ENCODE data around the gene SMAGP. TPM values are rescaled to one million over a fixed set of nuclear protein-coding genes. Genes with fewer than 3 reads are reported as not detected.
A peak's percentile ranks its signal among the peaks of the same experiment; 100 is the strongest.
"Not testable (repeated sequence)": the region's sequence is repeated elsewhere in the genome, so short reads cannot be mapped to it uniquely, and the experiment has no call there.

The SMAGP gene
- total and polyA plus RNA-seq, 2 experiments from 2014 or later: 18.8 to 35.0 TPM

DNA sequence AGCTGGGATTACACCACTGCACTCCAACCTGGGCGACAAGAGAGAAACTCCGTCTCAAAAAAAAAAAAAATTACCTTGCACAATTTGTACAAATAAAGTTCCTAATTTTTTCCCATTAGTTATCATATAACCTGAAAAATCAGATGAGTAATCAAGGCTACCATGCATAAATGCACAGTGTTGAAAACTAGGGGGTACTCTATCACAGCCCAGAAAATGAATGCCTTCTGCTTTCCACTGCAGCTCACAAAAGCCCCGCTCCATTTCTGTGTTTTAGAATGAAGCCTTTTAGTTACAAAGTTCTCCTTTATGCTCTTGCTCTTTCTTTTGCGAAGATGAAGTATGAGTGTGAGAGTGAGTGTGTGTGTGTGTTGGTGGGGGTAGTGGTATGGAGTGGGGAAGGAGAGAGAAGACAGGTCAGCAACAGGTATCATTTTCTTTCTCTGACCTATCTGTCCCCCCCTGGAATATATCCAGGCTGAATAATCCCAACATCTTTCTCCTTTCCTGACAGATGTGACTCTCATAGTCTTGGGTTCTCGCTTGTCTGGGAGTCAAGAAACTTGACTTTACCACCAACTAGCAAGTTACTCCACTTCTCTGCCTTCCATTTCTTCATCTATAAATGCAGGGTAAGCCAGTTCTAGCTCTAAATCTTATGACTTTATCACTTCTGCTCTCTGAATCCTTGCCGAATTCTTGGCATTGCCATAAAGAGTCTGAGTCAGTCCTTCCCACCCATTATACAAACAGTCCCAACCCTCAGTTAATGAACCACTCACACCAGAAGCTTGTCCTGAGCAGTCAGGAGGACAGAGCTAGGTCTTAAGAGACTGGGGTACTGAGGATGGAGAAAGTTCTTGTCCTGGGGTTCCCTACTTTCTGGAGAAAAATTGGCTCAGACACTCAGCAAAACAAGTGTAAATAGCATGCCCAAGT, 37.7 kb upstream of the SMAGP start:
- no peaks in the 10 kb centered on the region for H3K9me3 ChIP-seq (ENCODE audit: low read depth)
- H3K4me2 ChIP-seq (ENCODE audit: unreplicated experiment): peak overlapping the region; percentile 54
- peaks cover 19% of the 10 kb centered on the region for H3F3A ChIP-seq (ENCODE audit: insufficient read depth)
- peaks cover 17% of the 10 kb centered on the region for H3K4me1 ChIP-seq (ENCODE audit: insufficient read depth)
- no peaks in the 10 kb centered on the region for H3K9me2 ChIP-seq (ENCODE audit: insufficient read depth)
- TF ChIP-seq EZH2 (IDR thresholded peaks at IDR 0.05; ENCODE audit: insufficient read depth, poor library complexity, severe bottlenecking) (no peak), EZH2phosphoT487 (IDR thresholded peaks at IDR 0.05; ENCODE audit: insufficient read depth, low read depth) (no peak)
- H3K4me3 ChIP-seq: peak overlapping the region; percentile 2; the same call in 1 of the 2 replicates
- no peaks in the 10 kb centered on the region for H4K20me1 ChIP-seq (ENCODE audit: insufficient read depth)
- WGBS, 2 experiments (ENCODE audit: low coverage in 1 of 2, low lambda C conversion rate in 2 of 2, missing lambda C conversion rate in 2 of 2): 61% methylated on average over 6 of the region's 6 CpGs
- H3K79me2 ChIP-seq (ENCODE audit: insufficient read depth): no peaks in the 10 kb centered on the region
- DNase-seq: peak; percentile 94
- H3K27ac ChIP-seq: peak overlapping the region; percentile 40
- 0 out of 2 replicates have a peak overlapping the region, but pooled peaks have one; percentile 2 for H2AFZ ChIP-seq
- in situ Hi-C loops (cut with MboI): no loop called here
- no peaks in the 10 kb centered on the region for H3K27me3 ChIP-seq (replicated peaks; ENCODE audit: insufficient read depth)
- H3K9ac ChIP-seq: no peak overlapping the region
- no peaks in the 10 kb centered on the region for H3K36me3 ChIP-seq (ENCODE audit: low read depth)

DNA sequence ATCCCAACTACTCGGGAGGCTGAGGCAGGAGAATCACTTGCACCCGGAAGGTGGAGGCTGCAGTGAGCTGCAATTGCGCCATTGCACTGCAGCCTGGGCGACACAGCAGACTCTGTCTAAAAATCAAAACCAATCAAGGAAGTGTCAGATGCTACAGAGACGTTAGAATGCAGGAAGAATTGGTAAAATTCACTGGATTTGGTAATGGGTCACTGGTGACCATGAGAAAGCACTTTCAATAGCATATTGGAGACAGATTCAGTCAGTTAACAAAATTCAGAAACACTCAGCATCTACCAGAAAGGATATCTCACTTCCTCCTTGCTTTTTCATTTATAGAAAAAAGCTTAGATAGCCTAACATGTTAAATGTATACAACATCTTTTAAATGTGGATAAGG, 36.3 kb upstream of the SMAGP start:
- TF ChIP-seq EZH2 (IDR thresholded peaks at IDR 0.05; ENCODE audit: insufficient read depth, poor library complexity, severe bottlenecking) (no peak), EZH2phosphoT487 (IDR thresholded peaks at IDR 0.05; ENCODE audit: insufficient read depth, low read depth) (no peak)
- H4K20me1 ChIP-seq (ENCODE audit: insufficient read depth): no peaks in the 10 kb centered on the region
- no peaks in the 10 kb centered on the region for H3K9me3 ChIP-seq (ENCODE audit: low read depth)
- H3K9ac ChIP-seq: no peak overlapping the region
- H3K4me3 ChIP-seq: no peak overlapping the region
- H2AFZ ChIP-seq: no peak overlapping the region
- H3K27ac ChIP-seq: no peak overlapping the region
- no peaks in the 10 kb centered on the region for H3K36me3 ChIP-seq (ENCODE audit: low read depth)
- DNase-seq: no peak
- in situ Hi-C loops (cut with MboI): no loop called here
- H3K4me2 ChIP-seq (ENCODE audit: unreplicated experiment): no peak overlapping the region
- H3K27me3 ChIP-seq (replicated peaks; ENCODE audit: insufficient read depth): no peaks in the 10 kb centered on the region; the same call in 1 of the 2 replicates
- no peaks in the 10 kb centered on the region for H3K9me2 ChIP-seq (ENCODE audit: insufficient read depth)
- no peaks in the 10 kb centered on the region for H3K79me2 ChIP-seq (ENCODE audit: insufficient read depth)
- 73 to 78% methylated on average over 5 of the region's 5 CpGs for WGBS, 2 experiments (ENCODE audit: low coverage in 1 of 2, low lambda C conversion rate in 2 of 2, missing lambda C conversion rate in 2 of 2)
- H3F3A ChIP-seq (ENCODE audit: insufficient read depth): peaks cover 19% of the 10 kb centered on the region
- peaks cover 17% of the 10 kb centered on the region for H3K4me1 ChIP-seq (ENCODE audit: insufficient read depth)

DNA sequence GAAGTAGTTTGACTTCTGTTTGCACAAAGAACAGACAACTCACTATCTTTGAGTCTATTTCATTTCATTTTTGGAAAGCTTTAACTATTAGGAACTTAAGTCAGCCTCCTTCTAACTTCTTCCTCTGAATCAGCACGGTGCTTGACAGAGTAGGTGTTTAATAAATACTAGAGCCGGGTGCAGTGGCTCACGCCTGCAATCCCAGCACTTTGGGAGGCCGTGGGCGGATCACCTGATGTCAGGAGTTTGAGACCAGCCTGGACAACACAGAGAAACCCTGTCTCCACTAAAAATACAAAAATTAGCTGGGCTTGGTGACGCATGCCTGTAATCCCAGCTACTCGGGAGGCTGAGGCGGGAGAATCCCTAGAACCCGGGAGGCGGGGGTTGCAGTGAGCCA, 30.6 kb upstream of the SMAGP start:
- H3K9me2 ChIP-seq (ENCODE audit: insufficient read depth); H3K9me3 ChIP-seq (ENCODE audit: low read depth); H3K4me3 ChIP-seq; H3F3A ChIP-seq (ENCODE audit: insufficient read depth); in situ Hi-C loops (cut with MboI); H2AFZ ChIP-seq; H3K4me1 ChIP-seq (ENCODE audit: insufficient read depth); H4K20me1 ChIP-seq (ENCODE audit: insufficient read depth); DNase-seq; H3K27ac ChIP-seq; H3K27me3 ChIP-seq (replicated peaks; ENCODE audit: insufficient read depth); H3K36me3 ChIP-seq (ENCODE audit: low read depth); H3K4me2 ChIP-seq (ENCODE audit: unreplicated experiment); H3K9ac ChIP-seq; H3K79me2 ChIP-seq (ENCODE audit: insufficient read depth): not testable (repeated sequence)
- 91 to 94% methylated on average over 10 of the region's 10 CpGs for WGBS, 2 experiments (ENCODE audit: low coverage in 1 of 2, low lambda C conversion rate in 2 of 2, missing lambda C conversion rate in 2 of 2)

DNA sequence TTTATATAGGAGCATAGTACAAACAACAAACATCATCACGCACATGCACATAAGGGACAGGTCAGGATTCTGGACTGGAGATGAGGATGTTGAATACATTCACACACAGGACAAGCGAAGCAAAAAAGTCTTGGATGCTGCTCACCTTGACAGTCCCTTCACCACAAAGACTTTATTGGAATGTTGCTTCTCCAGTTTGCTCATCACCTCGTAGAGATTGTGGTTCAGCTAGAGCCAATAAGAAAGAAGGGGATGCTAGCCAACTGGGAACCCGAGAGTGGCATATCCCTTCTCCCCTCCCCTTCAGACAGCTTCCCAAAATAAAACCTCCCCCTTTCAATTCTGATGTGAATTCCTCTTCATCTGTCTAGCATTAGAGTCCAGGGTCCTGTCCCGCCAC, 25.4 kb upstream of the SMAGP start:
- TF ChIP-seq EZH2phosphoT487 (IDR thresholded peaks at IDR 0.05; ENCODE audit: insufficient read depth, low read depth) (no peak), EZH2 (IDR thresholded peaks at IDR 0.05; ENCODE audit: insufficient read depth, poor library complexity, severe bottlenecking) (no peak)
- Histone ChIP-seq H3K36me3 (ENCODE audit: low read depth) (no peaks in the 10 kb centered on the region), H2AFZ (no peak overlapping the region), H3K4me3 (no peak overlapping the region), H3K4me2 (ENCODE audit: unreplicated experiment) (no peak overlapping the region), H3K27me3 (replicated peaks; ENCODE audit: insufficient read depth) (no peaks in the 10 kb centered on the region), H3K79me2 (ENCODE audit: insufficient read depth) (no peaks in the 10 kb centered on the region), H3F3A (ENCODE audit: insufficient read depth) (0 out of 2 replicates have a peak, but pooled peaks cover 10% of the 10 kb centered on the region), H3K27ac (no peak overlapping the region), H3K4me1 (ENCODE audit: insufficient read depth) (0 out of 2 replicates have a peak, but pooled peaks cover 7% of the 10 kb centered on the region), H3K9me3 (ENCODE audit: low read depth) (no peaks in the 10 kb centered on the region), H3K9ac (no peak overlapping the region), H3K9me2 (ENCODE audit: insufficient read depth) (no peaks in the 10 kb centered on the region), H4K20me1 (ENCODE audit: insufficient read depth) (no peaks in the 10 kb centered on the region)
- no peak for DNase-seq
- in situ Hi-C loops (cut with MboI): no loop called here
- WGBS, 2 experiments (ENCODE audit: low coverage in 1 of 2, low lambda C conversion rate in 2 of 2, missing lambda C conversion rate in 2 of 2): 67 to 69% methylated on average over 5 of the region's 5 CpGs

DNA sequence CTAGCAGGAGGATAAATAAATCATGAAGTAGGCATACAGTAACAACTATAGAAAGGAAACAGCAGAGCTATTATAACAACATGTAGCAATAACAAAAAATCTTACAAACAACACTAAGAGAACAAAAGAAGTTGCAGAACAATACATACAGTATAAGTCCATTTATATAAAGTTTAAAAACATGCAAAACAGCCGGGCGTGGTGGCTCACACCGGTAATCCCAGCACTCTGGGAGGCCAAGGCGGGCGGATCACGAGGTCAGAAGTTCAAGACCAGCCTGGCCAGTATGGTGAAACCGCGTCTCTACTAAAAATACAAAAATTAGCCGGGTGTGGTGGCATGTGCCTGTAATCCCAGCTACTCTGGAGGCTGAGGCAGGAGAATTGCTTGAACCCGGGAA, 23.9 kb upstream of the SMAGP start:
- H3K9ac ChIP-seq; H3K9me2 ChIP-seq (ENCODE audit: insufficient read depth); H3K79me2 ChIP-seq (ENCODE audit: insufficient read depth); DNase-seq; H3K27ac ChIP-seq; H2AFZ ChIP-seq; H3K27me3 ChIP-seq (replicated peaks; ENCODE audit: insufficient read depth); H3F3A ChIP-seq (ENCODE audit: insufficient read depth); in situ Hi-C loops (cut with MboI); H4K20me1 ChIP-seq (ENCODE audit: insufficient read depth); H3K9me3 ChIP-seq (ENCODE audit: low read depth); H3K36me3 ChIP-seq (ENCODE audit: low read depth); H3K4me3 ChIP-seq; H3K4me1 ChIP-seq (ENCODE audit: insufficient read depth); H3K4me2 ChIP-seq (ENCODE audit: unreplicated experiment): not testable (repeated sequence)
- WGBS, 2 experiments (ENCODE audit: low coverage in 1 of 2, low lambda C conversion rate in 2 of 2, missing lambda C conversion rate in 2 of 2): 84 to 87% methylated on average over 10 of the region's 10 CpGs
